Natural killer cell treated with Interleukin-12 subunit alpha and Interleukin-12 subunit beta and Interleukin-15 and Interleukin-18, amount 100 ng/mL, for 72 hours (primary cell): ENCODE measurements around the gene AGRN. TPM values are rescaled to one million over a fixed set of nuclear protein-coding genes. Genes with fewer than 3 reads are reported as not detected.
A peak's percentile ranks its signal among the peaks of the same experiment; 100 is the strongest.

Experiments used
- ATAC-seq, 2 donors: fragments of 150-1000 bp; cut with Tn5 transposase in 1 of 2; sonication (Bioruptor Pico), chemical (Tn5 transposase) in 1 of 2; 2 replicates each; pipeline ENCODE4 v1.10.0; 2021
- DNase-seq: peaks from one replicate; pipeline ENCODE4 v3.0.0; 2022; ENCODE audit warnings: low spot score
- H3K27ac Mint-ChIP-seq, 2 donors: 1 replicate in 1 of 2; 2 replicates in 1 of 2; pipeline ENCODE4 v1.8.0; 2022; ENCODE audit warnings: mixed read lengths in 2 of 2, mild to moderate bottlenecking in 1 of 2, moderate library complexity in 1 of 2
- H3K27me3 Mint-ChIP-seq, 2 donors: 1 replicate in 1 of 2; 2 replicates in 1 of 2; pipeline ENCODE4 v1.8.0; 2022; ENCODE audit warnings: mixed read lengths in 2 of 2
- H3K36me3 Mint-ChIP-seq: one replicate; pipeline ENCODE4 v1.8.0; 2022; ENCODE audit warnings: mixed read lengths
- H3K4me1 Mint-ChIP-seq, 2 donors: 1 replicate in 1 of 2; 2 replicates in 1 of 2; pipeline ENCODE4 v1.8.0; 2022; ENCODE audit warnings: low read depth in 2 of 2, mixed read lengths in 2 of 2, mild to moderate bottlenecking in 1 of 2
- H3K4me3 Mint-ChIP-seq: one replicate; pipeline ENCODE4 v1.8.0; 2022; ENCODE audit warnings: mixed read lengths
- H3K9me3 Mint-ChIP-seq: 2 replicates; pipeline ENCODE4 v1.8.0; 2022; ENCODE audit warnings: mixed read lengths
- total RNA-seq, 2 donors: library from RNA; stranded (reverse); gene quantifications; one replicate each; pipeline ENCODE4 v1.2.3, GENCODE V29; 2022

The AGRN gene
- total RNA-seq, 2 donors from 2014 or later = 9.3 to 9.4 TPM

- no peaks in the 10 kb centered on the region for H3K27me3 Mint-ChIP-seq
- H3K4me1 Mint-ChIP-seq = peaks cover 0 to 2% of the 10 kb centered on the region in 2 donors
- no peaks in the 10 kb centered on the region for H3K36me3 Mint-ChIP-seq
- no peak overlapping the region for H3K4me3 Mint-ChIP-seq
- no peak overlapping the region for H3K27ac Mint-ChIP-seq
- ATAC-seq = no peak
- H3K9me3 Mint-ChIP-seq = no peaks in the 10 kb centered on the region
- no peak for DNase-seq
Observed at GRCh38 chr1:1083416-1084371, 63.8 kb downstream of the AGRN start.

- ATAC-seq (no peak), DNase-seq (peak; percentile 56)
Observed at GRCh38 chr1:1084372-1085170, 64.7 kb downstream of the AGRN start.

GRCh38 chr1:1085171-1085841 is 65.4 kb downstream of the AGRN start:
- peaks cover 0 to 2% of the 10 kb centered on the region in 2 donors for H3K4me1 Mint-ChIP-seq
- H3K4me3 Mint-ChIP-seq = no peak overlapping the region
- H3K27ac Mint-ChIP-seq = no peak overlapping the region
- H3K36me3 Mint-ChIP-seq = no peaks in the 10 kb centered on the region
- ATAC-seq = no peak
- peak; percentile 56 for DNase-seq
- H3K9me3 Mint-ChIP-seq = no peaks in the 10 kb centered on the region
- H3K27me3 Mint-ChIP-seq = no peaks in the 10 kb centered on the region

More at GRCh38 chr1:1084372-1085170, 64.7 kb downstream of the AGRN start:
- no peak overlapping the region for H3K27ac Mint-ChIP-seq
- H3K4me3 Mint-ChIP-seq = no peak overlapping the region
- no peaks in the 10 kb centered on the region for H3K9me3 Mint-ChIP-seq
- H3K4me1 Mint-ChIP-seq = peaks cover 0 to 2% of the 10 kb centered on the region in 2 donors
- H3K36me3 Mint-ChIP-seq = no peaks in the 10 kb centered on the region
- H3K27me3 Mint-ChIP-seq = no peaks in the 10 kb centered on the region

- Mint-ChIP-seq H3K4me1 (peaks cover 0 to 2% of the 10 kb centered on the region in 2 donors), H3K27ac (no peak overlapping the region), H3K36me3 (no peaks in the 10 kb centered on the region), H3K27me3 (no peaks in the 10 kb centered on the region), H3K9me3 (no peaks in the 10 kb centered on the region), H3K4me3 (no peak overlapping the region)
- ATAC-seq (no peak), DNase-seq (no peak)
Observed at GRCh38 chr1:1085911-1086841, 66.3 kb downstream of the AGRN start.

- Mint-ChIP-seq H3K9me3 (no peaks in the 10 kb centered on the region), H3K27me3 (no peaks in the 10 kb centered on the region), H3K4me1 (peaks cover 0 to 2% of the 10 kb centered on the region in 2 donors), H3K4me3 (no peak overlapping the region), H3K27ac (no peak overlapping the region), H3K36me3 (no peaks in the 10 kb centered on the region)
- DNase-seq = no peak
- ATAC-seq = no peak
Observed at GRCh38 chr1:1086911-1087341, 67.0 kb downstream of the AGRN start.

- H3K36me3 Mint-ChIP-seq = no peaks in the 10 kb centered on the region
- DNase-seq (no peak), ATAC-seq (no peak)
- no peaks in the 10 kb centered on the region for H3K9me3 Mint-ChIP-seq
- H3K27ac Mint-ChIP-seq = no peak overlapping the region
- H3K27me3 Mint-ChIP-seq = no peaks in the 10 kb centered on the region
- H3K4me3 Mint-ChIP-seq = no peak overlapping the region
- H3K4me1 Mint-ChIP-seq = peaks cover 0 to 2% of the 10 kb centered on the region in 2 donors
Observed at GRCh38 chr1:1087351-1088028, 67.6 kb downstream of the AGRN start.

DNA sequence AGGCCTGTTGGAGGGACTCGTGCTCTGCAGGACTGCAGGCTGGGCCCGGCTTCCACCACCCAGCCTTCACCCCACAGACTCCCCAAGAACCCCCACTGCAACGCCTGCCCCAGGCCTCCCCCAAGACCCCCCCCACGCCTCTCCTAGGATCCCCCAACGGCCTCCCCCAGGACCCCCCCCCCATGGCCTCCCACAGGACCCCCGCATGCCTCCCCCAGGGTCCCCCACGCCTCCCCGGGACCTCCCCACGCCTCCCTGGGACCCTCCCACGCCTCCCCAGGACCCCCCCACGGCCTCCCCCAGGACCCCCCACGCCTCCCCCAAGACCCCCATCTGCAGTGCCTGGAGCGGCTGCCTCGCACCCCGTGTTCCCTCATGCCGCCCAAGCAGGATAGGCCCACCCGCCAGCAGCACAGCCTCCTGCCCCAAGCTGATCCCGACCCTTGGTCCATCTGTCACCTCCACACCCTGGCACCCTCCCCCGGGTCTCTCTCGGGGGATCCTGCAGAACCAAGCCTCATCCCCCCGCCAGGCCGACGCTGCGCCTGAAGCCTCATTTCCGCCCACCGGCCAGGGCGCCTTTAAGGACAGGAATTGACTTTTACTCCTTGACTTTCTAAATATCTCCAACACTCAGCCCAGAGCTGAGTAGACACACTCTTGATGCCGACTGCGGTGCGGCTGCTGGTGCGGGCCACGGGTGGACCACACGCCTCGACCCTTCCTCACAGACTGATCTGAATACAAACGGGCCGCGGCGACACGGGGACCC is 68.3 kb downstream of the AGRN start:
- Mint-ChIP-seq H3K27me3 (no peaks in the 10 kb centered on the region), H3K36me3 (no peaks in the 10 kb centered on the region), H3K4me1 (peaks cover 0 to 3% of the 10 kb centered on the region in 2 donors), H3K9me3 (no peaks in the 10 kb centered on the region), H3K27ac (no peak overlapping the region), H3K4me3 (no peak overlapping the region)
- no peak for DNase-seq
- ATAC-seq = no peak

DNA sequence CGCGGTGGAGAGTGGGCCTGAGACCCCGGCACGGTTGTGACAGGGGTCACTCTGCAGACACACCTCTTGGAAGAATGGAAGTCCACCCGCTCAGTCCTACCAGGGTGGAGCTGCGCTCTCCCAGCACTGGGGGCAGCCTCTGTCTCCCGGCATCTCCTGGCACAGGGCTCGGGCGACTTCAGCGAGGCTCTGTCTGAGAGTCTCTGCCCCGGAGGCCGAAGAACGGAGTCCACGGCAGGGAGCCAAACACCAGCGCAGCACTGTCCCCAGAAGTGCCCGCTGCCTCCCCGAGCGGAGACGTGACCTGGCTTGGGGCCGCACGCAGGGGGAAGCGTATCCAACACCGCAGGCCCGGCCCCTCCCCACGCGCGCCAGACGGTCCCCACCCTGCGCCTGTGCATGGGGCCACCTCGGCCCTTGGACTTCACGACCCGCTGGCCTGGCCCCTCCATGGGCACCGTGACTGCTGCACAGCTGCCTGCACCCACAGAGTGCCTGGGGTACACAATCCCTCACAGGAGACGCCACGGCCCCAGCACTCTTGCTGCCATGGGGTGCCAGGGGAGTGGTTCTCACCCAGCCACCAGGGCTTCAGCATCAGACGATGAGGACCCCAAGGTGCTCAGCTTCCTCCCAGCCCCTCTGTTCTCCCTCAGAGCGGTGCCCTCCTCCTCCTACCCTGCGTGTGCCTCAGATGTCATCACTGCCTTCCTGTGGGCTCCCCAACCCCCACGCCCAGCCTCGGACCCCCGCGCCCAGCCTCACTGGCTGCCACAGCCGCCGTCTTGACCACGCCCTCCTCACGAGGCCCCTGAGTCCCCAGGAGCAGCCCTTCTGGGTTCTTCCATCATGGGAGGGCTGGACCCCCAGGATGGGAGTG is 69.1 kb downstream of the AGRN start:
- ATAC-seq (no peak), DNase-seq (no peak)
- no peak overlapping the region for H3K27ac Mint-ChIP-seq
- H3K36me3 Mint-ChIP-seq = no peaks in the 10 kb centered on the region
- H3K4me3 Mint-ChIP-seq = no peak overlapping the region
- no peaks in the 10 kb centered on the region for H3K27me3 Mint-ChIP-seq
- peaks cover 0 to 3% of the 10 kb centered on the region in 2 donors for H3K4me1 Mint-ChIP-seq
- no peaks in the 10 kb centered on the region for H3K9me3 Mint-ChIP-seq

- Mint-ChIP-seq H3K9me3 (no peaks in the 10 kb centered on the region), H3K36me3 (no peaks in the 10 kb centered on the region), H3K4me3 (no peak overlapping the region), H3K4me1 (peaks cover 0 to 3% of the 10 kb centered on the region in 2 donors), H3K27me3 (no peaks in the 10 kb centered on the region), H3K27ac (no peak overlapping the region)
- no peak for ATAC-seq
- DNase-seq = no peak
Observed at GRCh38 chr1:1089731-1090423, 70.0 kb downstream of the AGRN start.

DNA sequence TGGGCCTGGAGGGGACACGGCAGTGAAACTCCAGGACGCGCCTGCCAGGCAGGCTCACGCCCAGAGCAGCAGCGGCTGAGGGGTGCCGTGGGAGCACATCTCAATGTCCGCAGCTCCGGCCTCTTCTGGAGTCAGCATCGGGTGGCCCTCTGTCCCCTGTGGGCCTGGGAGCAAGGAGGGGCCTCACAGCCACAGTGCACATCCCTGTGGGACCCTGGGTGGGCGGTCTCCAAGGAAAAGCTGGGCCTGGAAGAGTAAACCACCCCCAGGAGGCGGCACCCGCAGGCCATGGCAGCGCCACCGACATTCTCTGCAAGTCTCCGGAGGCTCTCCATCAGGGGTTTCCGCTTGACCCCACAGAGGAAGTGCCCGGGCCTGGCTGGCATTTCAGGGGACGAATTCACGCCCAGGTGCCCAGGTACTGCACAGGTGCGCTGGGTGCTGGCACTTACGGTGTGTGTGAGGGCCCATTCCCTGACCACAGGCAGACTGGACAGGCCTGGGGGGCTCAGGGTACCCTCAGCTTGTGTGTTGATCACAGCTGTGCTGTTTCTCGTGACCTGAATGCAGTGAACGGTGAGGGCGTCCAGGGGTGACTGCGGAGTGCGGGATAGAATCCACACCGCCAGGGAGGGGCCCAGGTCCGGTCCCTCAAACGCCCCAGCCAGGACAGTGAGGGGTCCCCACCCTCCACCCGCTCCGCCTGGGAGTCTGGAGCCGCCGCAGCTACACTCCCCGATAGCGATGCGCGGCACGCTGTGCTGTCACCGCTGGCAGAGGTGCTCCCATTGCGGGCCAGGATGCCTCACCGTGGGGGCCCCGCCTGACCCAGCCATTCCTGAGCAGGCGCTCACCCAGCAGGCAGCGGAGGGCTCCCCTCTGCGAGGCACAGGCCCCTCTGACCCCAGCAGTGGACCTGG is 70.8 kb downstream of the AGRN start:
- Mint-ChIP-seq H3K27ac (no peak overlapping the region), H3K4me1 (peaks cover 0 to 3% of the 10 kb centered on the region in 2 donors), H3K9me3 (no peaks in the 10 kb centered on the region), H3K27me3 (no peaks in the 10 kb centered on the region), H3K4me3 (no peak overlapping the region), H3K36me3 (no peaks in the 10 kb centered on the region)
- no peak for ATAC-seq
- DNase-seq = no peak
